Right lobe of liver (tissue), 6 donors: ENCODE data around the gene RYR3. TPM values are rescaled to one million over a fixed set of nuclear protein-coding genes. Genes with fewer than 3 reads are reported as not detected.

Experiments
- ATAC-seq, 4 donors: fragments of 200-7000 bp; cut with Tn5 transposase; one replicate each; pipeline ENCODE4 v1.9.1; 2020; ENCODE audit warnings: mild to moderate bottlenecking in 4 of 4, moderate library complexity in 4 of 4
- DNase-seq, 3 donors: peaks; one replicate each; pipeline ENCODE4 v3.0.0-alpha.2; 2020
- H3K27ac ChIP-seq, 3 donors: fragments of 200-600 bp; one replicate each; pipeline ENCODE4 v1.8.0; 2022
- H3K27me3 ChIP-seq, 2 donors: fragments of 200-600 bp; one replicate each; pipeline ENCODE4 v1.8.0; 2022
- H3K36me3 ChIP-seq, 4 donors: fragments of 200-600 bp; sonication (generic) in 1 of 4; one replicate each; pipeline versions ENCODE4 v1.5.1 to v1.8.0; 2017 to 2022; ENCODE audit warnings: control low read depth in 1 of 4
- H3K4me1 ChIP-seq, 4 donors: fragments of 200-600 bp; sonication (generic) in 1 of 4; one replicate each; pipeline versions ENCODE4 v1.5.1 to v1.8.0; 2017 to 2022; ENCODE audit warnings: control low read depth in 1 of 4
- H3K4me3 ChIP-seq, 3 donors: fragments of 200-600 bp; one replicate each; pipeline ENCODE4 v1.8.0; 2022
- H3K9me3 ChIP-seq, 4 donors: fragments of 200-600 bp; sonication (generic) in 1 of 4; one replicate each; pipeline versions ENCODE4 v1.5.1 to v1.8.0; 2017 to 2022; ENCODE audit warnings: control low read depth in 1 of 4
- POLR2A ChIP-seq: fragments of 450-650 bp; IDR thresholded peaks from one replicate; pipeline ENCODE4 v1.6.1; 2017; ENCODE audit warnings: antibody characterized with exemption, mild to moderate bottlenecking
- WGBS: methylation state at CpG from one replicate; pipeline ENCODE4 v1.1.6; 2018; ENCODE audit warnings: low coverage, low lambda C conversion rate; ENCODE audit not compliant: insufficient coverage; ENCODE audit errors: missing lambda C conversion rate; 5-methylcytosine and 5-hydroxymethylcytosine counted together
- intact Hi-C, 2 donors: fragments of 100-400 bp; cut with DNase I; formaldehyde crosslinking; loops; one replicate each; pipeline versions ENCODE4 v1.11.2 to v1.14.1; 2022
- total RNA-seq, 6 experiments: library from RNA; depleted of rRNA in 2 of 6; stranded (reverse); fragments of >200 nt in 2 of 6; fragmentation: NEBNext Ultra II Directional in 3 of 6; extraction: Animal tissue kit (Norgen Biotek cat#: 25700) in 3 of 6; gene quantifications; one replicate each; pipeline versions ENCODE4 v1.1.0 to v1.2.4, GENCODE V29; 2016 to 2023
- TF ChIP-seq, protein P1 (sequence below), 4 donors: fragments of 200-600 bp in 3 of 4; fragments of 450-650 bp in 1 of 4; IDR thresholded peaks; one replicate each; pipeline versions ENCODE4 v1.5.1 to v1.8.0; 2016 to 2022; ENCODE audit warnings: antibody characterized with exemption in 4 of 4, mild to moderate bottlenecking in 2 of 4
- donor health status: DM: no; HTN: yes; CAD: no.
- donor health status: DM: no; HTN: no; CAD: no.
- donor health status: DM: no; HTN: no; CAD: no.
- donor health status: DM: no; HTN: yes; CAD: no.
- donor health status: DM: no; HTN: yes; CAD: no.

Gene RYR3
- total RNA-seq, 6 experiments from 2014 or later, result under 0.01 to 0.31 (median 0.05) TPM; not detected in 3

DNA sequence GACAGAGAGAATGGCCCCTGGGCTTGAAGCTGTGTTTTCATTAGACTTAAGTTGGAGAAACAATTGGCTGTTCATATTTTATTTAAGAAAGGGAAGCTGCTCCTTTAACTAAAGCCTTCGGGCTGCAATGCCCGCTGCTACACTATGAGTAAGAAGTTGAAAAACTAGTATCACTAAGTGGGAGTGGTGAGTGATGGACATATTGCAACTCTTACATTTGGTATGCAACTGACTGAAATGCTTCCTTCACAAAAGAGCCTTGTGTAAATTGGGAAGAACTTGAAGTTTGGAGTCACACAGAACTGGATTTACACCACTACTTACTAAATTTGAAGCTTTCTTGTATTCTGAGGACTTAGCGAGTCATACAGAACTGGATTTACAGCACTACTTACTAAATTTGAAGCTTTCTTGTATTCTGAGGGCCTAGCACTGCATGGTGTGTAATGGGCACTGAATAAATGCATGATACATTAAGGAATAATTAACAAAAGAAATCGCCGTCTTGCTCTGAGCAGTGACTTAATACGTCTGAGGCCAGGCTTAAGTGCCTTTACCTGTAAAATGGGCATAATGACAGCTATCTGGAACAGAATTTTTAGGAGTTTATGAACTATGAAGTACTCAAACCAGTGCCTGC, 149.5 kb downstream of the RYR3 start:
- Histone ChIP-seq H3K4me3 (no peak overlapping the region), H3K27ac (no peak overlapping the region), H3K36me3 (no peaks in the 10 kb centered on the region), H3K27me3 (no peaks in the 10 kb centered on the region), H3K4me1 (no peaks in the 10 kb centered on the region), H3K9me3 (no peaks in the 10 kb centered on the region)
- ATAC-seq (no peak), DNase-seq (no peak)
- TF ChIP-seq POLR2A, result no peak
- TF ChIP-seq, protein P1, sequence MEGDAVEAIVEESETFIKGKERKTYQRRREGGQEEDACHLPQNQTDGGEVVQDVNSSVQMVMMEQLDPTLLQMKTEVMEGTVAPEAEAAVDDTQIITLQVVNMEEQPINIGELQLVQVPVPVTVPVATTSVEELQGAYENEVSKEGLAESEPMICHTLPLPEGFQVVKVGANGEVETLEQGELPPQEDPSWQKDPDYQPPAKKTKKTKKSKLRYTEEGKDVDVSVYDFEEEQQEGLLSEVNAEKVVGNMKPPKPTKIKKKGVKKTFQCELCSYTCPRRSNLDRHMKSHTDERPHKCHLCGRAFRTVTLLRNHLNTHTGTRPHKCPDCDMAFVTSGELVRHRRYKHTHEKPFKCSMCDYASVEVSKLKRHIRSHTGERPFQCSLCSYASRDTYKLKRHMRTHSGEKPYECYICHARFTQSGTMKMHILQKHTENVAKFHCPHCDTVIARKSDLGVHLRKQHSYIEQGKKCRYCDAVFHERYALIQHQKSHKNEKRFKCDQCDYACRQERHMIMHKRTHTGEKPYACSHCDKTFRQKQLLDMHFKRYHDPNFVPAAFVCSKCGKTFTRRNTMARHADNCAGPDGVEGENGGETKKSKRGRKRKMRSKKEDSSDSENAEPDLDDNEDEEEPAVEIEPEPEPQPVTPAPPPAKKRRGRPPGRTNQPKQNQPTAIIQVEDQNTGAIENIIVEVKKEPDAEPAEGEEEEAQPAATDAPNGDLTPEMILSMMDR (IDR thresholded peaks at IDR 0.05), result no peak
- WGBS, result 73% methylated on average over 6 of the region's 6 CpGs
- intact Hi-C loops, result no loop called here

DNA sequence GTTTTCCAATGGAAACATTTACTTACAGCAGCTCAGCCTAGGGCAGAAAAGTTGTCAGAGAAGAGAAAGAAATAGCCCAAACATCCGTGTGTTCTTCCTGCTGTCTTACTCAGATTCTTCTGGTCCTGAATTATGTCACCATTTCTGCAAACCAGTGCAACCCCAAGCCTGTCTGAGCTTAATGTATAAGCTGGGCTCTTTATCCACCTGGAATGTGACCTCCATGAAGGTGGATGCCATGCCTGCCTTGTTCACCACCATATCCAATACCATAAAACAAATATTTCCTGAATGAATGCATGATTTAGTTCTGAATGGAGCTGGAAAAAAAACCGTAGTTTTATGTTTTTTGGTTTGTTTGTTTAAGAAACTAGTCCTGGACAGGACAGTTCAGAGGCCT, 150.9 kb downstream of the RYR3 start:
- 37% methylated on average over 2 of the region's 2 CpGs for WGBS
- DNase-seq (no peak), ATAC-seq (no peak)
- H3K27ac ChIP-seq, result no peak overlapping the region
- H3K4me3 ChIP-seq, result no peak overlapping the region
- no peaks in the 10 kb centered on the region for H3K36me3 ChIP-seq
- intact Hi-C loops, result no loop called here
- H3K4me1 ChIP-seq, result no peaks in the 10 kb centered on the region
- no peaks in the 10 kb centered on the region for H3K9me3 ChIP-seq
- TF ChIP-seq, protein P1 (IDR thresholded peaks at IDR 0.05), result no peak
- TF ChIP-seq POLR2A, result no peak
- H3K27me3 ChIP-seq, result no peaks in the 10 kb centered on the region

DNA sequence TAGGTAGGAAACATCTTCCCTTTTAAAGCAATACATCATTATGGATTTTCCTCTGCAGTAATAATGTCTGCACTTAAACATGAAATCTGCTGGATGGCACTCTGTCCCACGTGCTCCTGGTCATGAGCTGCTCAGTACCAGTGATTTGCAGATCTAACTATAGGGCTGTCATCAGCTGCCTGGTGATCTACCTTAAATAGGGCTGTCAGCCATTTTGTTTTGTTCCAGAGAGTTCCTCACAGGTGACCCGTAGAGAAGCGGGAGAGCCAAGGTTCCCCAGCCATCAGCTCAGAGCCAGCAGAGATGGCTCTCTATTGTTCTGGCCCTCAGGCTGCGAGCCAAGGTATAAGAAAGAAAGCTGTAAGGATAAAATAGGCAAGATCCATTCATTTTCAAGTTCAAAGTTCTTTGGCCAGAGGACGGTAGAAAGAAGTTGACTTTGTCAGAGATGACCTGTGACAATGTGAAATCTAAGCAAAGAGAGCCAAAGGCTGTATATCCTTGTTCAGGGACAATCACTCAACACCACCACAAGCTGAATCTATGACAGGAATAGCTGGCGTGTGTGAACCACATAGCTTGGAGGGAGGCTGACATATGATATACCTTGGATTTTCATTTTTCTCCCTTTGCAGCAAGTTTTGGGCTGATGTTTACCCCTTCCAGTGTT, 156.5 kb downstream of the RYR3 start:
- 30% methylated on average over 4 of the region's 6 CpGs for WGBS
- ATAC-seq (no peak), DNase-seq (no peak)
- Histone ChIP-seq H3K36me3 (no peaks in the 10 kb centered on the region), H3K4me3 (no peak overlapping the region), H3K9me3 (no peaks in the 10 kb centered on the region), H3K27me3 (no peaks in the 10 kb centered on the region), H3K27ac (no peak overlapping the region), H3K4me1 (no peaks in the 10 kb centered on the region)
- intact Hi-C loops, result no loop called here
- TF ChIP-seq POLR2A, result no peak
- TF ChIP-seq, protein P1 (IDR thresholded peaks at IDR 0.05), result no peak

DNA sequence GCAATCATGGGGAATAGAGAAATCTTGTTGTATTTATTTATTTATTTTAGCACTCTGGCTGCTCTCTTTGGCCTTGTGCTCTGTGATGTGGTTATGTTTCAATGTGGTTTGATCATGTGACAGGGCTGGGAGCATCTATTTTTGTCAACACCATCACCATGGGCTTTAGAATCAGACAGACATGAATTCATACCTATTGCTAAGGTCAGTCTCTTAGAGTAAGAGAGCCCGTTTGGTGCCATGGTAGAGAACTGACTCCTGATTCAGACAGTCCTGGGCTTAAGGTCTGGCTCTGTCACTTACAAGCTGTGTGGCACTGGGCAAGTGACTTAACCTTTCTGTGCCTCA, 157.0 kb downstream of the RYR3 start:
- TF ChIP-seq, protein P1 (IDR thresholded peaks at IDR 0.05), result no peak
- TF ChIP-seq POLR2A, result no peak
- DNase-seq, result no peak
- H3K36me3 ChIP-seq, result no peaks in the 10 kb centered on the region
- no CpG with 5 or more reads among the region's 1 CpG for WGBS
- ATAC-seq, result no peak
- H3K4me3 ChIP-seq, result no peak overlapping the region
- H3K4me1 ChIP-seq, result no peaks in the 10 kb centered on the region
- intact Hi-C loops, result no loop called here
- no peak overlapping the region for H3K27ac ChIP-seq
- H3K27me3 ChIP-seq, result no peaks in the 10 kb centered on the region
- no peaks in the 10 kb centered on the region for H3K9me3 ChIP-seq
